Central memory CD8-positive, alpha-beta T cell (primary cell): Measurements from ENCODE around the gene IL17C.
"Not testable (repeated sequence)": the region's sequence is repeated elsewhere in the genome, so short reads cannot be mapped to it uniquely, and the experiment has no call there.

Source experiments
- ATAC-seq: fragments of 150-1000 bp; cut with Tn5 transposase; replicated peaks from 2 replicates; pipeline ENCODE4 v1.10.0; 2022; ENCODE audit warnings: mild to moderate bottlenecking, moderate FRiP score, moderate number of reproducible peaks; ENCODE audit not compliant: poor library complexity, severe bottlenecking; ENCODE audit errors: extremely low read depth
- DNase-seq, 2 donors: peaks; one replicate each; pipeline ENCODE4 v3.0.0; 2021; ENCODE audit warnings: low spot score in 2 of 2
- H3K27ac Mint-ChIP-seq: one replicate; pipeline ENCODE4 v1.8.0; 2022; ENCODE audit warnings: low read depth, mild to moderate bottlenecking, moderate library complexity, mixed read lengths
- H3K27me3 Mint-ChIP-seq: one replicate; pipeline ENCODE4 v1.8.0; 2022; ENCODE audit warnings: mixed read lengths
- H3K36me3 Mint-ChIP-seq: one replicate; pipeline ENCODE4 v1.8.0; 2022; ENCODE audit warnings: mild to moderate bottlenecking, moderate library complexity, mixed read lengths; ENCODE audit not compliant: insufficient read depth
- H3K4me1 Mint-ChIP-seq: one replicate; pipeline ENCODE4 v1.8.0; 2022; ENCODE audit warnings: mixed read lengths
- H3K4me3 Mint-ChIP-seq: one replicate; pipeline ENCODE4 v1.8.0; 2022; ENCODE audit warnings: mild to moderate bottlenecking, moderate library complexity, mixed read lengths
- H3K9me3 Mint-ChIP-seq: one replicate; pipeline ENCODE4 v1.8.0; 2022; ENCODE audit warnings: mixed read lengths

The IL17C gene

DNA sequence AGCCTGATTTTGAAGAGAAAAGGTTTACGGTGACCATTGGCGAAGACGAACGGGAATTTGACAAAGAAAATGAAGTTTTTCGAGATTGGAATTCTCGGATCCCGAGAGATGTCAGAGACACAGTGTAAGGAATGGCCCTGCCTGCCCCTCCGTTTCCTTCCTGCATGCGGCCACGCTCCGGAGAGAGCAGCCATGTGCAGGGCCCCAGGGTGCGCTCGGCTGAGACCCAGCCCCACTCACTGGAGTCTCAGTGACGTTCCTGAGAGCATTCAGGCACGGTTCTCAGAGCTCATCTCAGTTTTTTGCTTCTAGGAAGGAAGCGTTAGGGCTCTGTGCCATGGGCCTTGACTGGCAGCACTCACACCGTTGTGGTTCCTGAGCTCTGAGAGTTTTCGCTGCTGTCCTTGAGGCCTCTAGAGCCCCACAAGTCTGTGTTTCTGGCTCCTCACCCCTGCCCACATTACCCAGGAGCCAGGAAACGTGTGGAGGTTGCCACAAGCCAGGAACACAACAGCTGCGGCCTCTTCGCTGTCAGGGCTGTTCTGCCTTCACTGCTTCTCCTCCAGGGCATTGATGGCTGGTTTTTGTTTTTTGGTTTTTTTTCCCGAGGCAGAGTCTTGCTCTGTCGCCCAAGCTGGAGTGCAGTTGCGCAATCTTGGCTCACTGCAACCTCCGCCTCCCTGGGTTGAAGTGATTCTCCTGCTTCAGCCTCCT is 38.4 kb upstream of the IL17C start:
- Mint-ChIP-seq H3K36me3 (peaks cover 40% of the 10 kb centered on the region), H3K9me3 (no peaks in the 10 kb centered on the region), H3K27ac (no peak overlapping the region), H3K4me1 (peaks cover 5% of the 10 kb centered on the region), H3K27me3 (no peaks in the 10 kb centered on the region), H3K4me3 (no peak overlapping the region)
- DNase-seq = no peak
- no peak for ATAC-seq

DNA sequence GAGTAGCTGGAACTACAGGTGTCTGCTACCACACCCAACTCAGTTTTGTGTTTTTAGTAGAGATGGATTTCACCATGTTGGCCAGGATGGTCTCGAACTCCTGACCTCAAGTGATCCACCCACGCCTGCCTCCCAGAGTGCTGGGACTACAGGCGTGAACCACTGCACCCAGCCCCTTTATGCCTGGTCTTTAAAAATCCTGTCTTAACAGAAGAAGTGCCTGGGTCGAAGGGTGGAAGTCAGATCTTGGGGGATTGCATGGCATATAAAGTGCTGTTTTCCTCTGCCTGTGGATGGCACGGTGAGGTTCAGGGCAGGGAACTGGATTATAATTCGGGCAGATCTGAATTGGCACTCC is 37.9 kb upstream of the IL17C start:
- Mint-ChIP-seq H3K27me3 (no peaks in the 10 kb centered on the region), H3K27ac (no peak overlapping the region), H3K4me3 (no peak overlapping the region), H3K36me3 (peaks cover 38% of the 10 kb centered on the region), H3K4me1 (peaks cover 5% of the 10 kb centered on the region), H3K9me3 (no peaks in the 10 kb centered on the region)
- DNase-seq (no peak), ATAC-seq (no peak)

DNA sequence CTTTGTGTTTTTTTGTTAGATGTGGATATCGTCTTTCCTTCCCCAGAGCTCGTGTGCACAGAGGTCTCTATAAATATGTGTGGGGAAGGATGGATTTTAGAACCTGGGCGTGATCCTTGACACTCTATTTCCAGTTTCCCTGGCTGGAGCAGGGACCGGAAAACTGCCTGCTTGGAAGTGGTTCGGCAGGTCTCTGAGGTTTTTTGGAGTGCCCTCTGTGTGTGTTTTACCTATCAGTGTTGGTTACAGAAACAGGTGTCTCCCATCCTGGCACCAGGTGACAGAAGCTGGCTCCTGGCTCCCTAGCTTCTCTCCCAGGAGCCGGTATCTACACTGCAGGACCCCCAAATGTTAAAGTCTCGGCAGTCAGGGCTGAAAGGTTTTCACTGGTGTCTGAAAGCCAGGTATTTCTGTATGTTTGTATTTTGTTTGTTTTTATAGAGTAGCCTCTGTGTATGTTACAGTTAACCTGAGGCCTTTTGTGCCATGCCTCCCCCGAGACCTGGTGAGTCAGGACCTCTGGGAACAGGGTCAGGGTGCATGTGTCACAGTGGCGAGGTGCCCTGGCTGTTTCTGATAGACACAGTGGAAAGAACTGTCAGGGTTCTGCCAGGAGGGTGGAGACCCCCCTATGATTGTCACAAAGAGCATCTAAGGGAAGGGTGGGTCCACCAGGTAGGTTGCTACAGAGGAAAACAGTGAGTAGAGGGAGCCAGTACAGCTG is 36.9 kb upstream of the IL17C start:
- H3K4me1 Mint-ChIP-seq = peaks cover 5% of the 10 kb centered on the region
- no peaks in the 10 kb centered on the region for H3K9me3 Mint-ChIP-seq
- H3K4me3 Mint-ChIP-seq = no peak overlapping the region
- ATAC-seq = no peak
- H3K27me3 Mint-ChIP-seq = no peaks in the 10 kb centered on the region
- H3K36me3 Mint-ChIP-seq = peaks cover 33% of the 10 kb centered on the region
- H3K27ac Mint-ChIP-seq = peak overlapping the region; percentile 42
- DNase-seq = no peak

DNA sequence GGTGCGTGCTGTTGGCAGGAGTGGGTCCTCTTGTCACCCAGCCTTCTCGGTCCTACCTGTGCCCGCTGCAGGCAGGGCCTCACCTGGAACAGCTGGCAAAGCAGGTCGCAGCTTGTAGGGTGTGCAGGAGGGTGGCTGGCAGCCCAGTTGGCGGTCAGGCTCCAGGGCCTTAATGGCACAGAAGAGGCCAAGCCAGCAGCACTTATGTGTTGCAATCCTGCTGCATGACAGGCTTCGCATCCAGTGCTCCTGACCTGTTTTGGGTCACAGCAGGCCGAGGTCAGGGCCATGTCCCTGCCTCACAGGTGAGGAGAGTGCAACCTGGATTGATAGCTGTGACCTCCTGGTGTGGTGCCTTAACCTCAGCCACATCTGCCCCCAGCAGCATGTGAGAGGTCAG is 36.3 kb upstream of the IL17C start:
- DNase-seq (no peak), ATAC-seq (no peak)
- peaks cover 34% of the 10 kb centered on the region for H3K36me3 Mint-ChIP-seq
- no peak overlapping the region for H3K4me3 Mint-ChIP-seq
- peak overlapping the region; percentile 42 for H3K27ac Mint-ChIP-seq
- no peaks in the 10 kb centered on the region for H3K9me3 Mint-ChIP-seq
- no peaks in the 10 kb centered on the region for H3K27me3 Mint-ChIP-seq
- peaks cover 7% of the 10 kb centered on the region for H3K4me1 Mint-ChIP-seq

DNA sequence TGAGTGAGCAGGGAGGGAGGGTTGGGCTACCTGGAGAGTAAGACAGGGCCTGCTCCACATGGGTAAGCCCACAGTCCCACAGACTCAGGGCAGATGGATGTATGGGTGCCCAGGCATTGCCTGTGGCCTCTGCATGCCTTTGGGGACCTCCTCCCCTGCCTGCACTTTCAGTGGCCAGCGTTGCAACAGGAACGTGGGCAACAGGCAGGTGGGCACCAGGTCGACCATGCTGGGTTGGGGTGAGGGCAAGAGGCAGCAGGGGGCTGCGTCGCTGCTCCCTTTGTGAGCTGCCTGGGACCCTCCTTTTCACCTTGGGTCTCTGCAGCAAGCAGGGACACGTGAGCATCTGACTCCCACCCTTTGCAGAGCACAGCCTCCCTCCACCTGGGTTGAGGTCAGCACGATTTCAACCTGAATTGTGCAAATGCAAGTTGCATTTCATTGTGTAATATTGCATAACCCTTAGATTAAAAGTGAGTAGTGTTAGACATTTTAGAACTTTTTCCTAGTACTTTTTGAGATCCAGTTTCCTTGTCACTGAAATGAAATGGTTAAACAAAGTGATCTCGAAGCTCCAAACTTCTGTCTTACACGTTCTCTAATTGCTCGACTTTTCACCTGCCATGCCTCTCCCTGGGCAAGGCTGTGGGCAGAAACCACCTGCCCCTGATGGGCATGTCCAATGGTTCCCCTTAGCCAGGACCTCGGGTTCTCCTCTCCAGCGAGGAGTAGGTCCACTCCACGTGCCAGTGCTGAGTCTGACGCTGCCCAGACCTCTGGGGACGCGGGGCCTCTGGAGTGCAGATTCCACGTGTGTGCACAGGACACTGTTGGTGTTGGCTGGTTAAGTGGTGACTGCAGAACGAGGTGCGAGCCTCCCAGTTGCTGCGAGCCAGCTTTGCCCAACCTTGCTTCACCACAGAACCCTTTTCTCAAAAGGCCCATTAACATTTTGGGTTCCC is 32.9 kb upstream of the IL17C start:
- DNase-seq = no peak
- Mint-ChIP-seq H3K4me1 (peaks cover 17% of the 10 kb centered on the region), H3K27me3 (no peaks in the 10 kb centered on the region), H3K4me3 (no peak overlapping the region), H3K9me3 (no peaks in the 10 kb centered on the region), H3K27ac (no peak overlapping the region), H3K36me3 (peaks cover 33% of the 10 kb centered on the region)
- ATAC-seq = no peak

DNA sequence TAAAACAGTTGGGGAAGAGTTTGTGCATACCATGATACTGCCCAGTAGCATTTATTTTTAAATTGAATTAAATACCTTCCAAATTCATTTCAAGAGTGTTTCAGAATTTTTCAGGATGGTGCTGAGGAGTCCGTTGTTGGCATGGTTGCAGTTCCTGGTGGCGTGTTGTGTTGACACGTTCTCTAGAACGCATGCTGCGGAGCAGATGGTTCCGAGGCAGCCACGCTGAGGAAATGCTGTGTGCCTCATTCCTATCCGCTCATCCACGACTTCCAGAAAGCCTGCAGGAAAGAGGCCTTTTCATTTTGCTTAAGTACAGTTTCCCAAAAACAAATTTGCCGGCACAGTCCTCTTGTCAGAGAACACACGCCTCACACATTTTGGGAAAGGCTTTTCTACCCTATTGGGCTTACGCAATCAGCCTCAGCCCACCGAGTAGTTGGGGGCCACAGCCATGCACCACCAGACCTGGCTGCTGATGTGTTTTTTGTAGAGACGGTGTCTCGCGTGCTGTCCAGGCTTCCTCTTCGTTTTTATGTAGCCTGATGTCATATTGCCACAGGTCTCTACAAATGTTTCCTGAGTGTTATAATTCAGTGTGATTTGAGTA is 32.1 kb upstream of the IL17C start:
- H3K27ac Mint-ChIP-seq = no peak overlapping the region
- no peak for ATAC-seq
- no peaks in the 10 kb centered on the region for H3K9me3 Mint-ChIP-seq
- no peak overlapping the region for H3K4me3 Mint-ChIP-seq
- peaks cover 17% of the 10 kb centered on the region for H3K4me1 Mint-ChIP-seq
- H3K27me3 Mint-ChIP-seq = no peaks in the 10 kb centered on the region
- no peak for DNase-seq
- peaks cover 35% of the 10 kb centered on the region for H3K36me3 Mint-ChIP-seq

DNA sequence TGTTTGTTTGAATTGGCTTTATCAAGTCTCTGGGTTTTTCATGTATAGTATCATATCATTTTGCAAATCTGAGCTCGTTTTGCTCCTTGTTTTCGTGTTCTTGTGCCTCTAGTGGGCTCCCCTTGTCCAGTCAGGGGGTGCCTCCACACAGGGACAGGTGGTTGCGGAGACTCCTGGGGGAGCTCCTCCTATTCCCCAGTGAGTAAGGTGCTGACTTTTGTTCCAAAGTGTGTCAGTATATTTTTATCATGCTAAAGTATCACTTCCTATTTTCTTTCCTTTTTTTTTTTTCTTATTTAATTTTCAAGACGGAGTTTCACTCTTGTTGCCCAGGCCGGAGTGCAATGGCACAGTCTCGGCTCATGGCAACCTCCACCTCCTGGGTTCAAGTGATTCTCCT is 30.3 kb upstream of the IL17C start:
- DNase-seq (no peak), ATAC-seq (no peak)
- peak overlapping the region; percentile 21 for H3K27ac Mint-ChIP-seq
- peaks cover 13% of the 10 kb centered on the region for H3K4me1 Mint-ChIP-seq
- no peaks in the 10 kb centered on the region for H3K27me3 Mint-ChIP-seq
- no peak overlapping the region for H3K4me3 Mint-ChIP-seq
- peaks cover 38% of the 10 kb centered on the region for H3K36me3 Mint-ChIP-seq
- H3K9me3 Mint-ChIP-seq = no peaks in the 10 kb centered on the region

DNA sequence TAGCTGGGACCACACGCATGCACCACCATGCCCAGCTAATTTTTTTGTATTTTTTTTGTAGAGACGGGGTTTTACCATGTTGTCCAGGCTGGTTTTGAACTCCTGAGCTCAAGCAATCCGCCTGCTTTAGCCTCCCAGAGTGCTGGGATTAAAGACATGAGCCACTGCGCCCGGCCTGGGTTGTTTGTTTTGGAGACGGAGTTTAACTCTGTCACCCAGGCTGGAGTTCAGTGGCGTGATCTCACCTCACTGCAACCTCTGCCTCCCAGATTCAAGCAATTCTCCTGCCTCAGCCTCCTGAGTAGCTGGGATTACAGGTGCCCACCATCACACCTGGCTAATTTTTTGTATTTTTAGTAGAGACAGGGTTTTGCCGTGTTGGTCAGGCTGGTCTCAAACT is 28.9 kb upstream of the IL17C start:
- DNase-seq, ATAC-seq, H3K27ac Mint-ChIP-seq, H3K9me3 Mint-ChIP-seq, H3K4me3 Mint-ChIP-seq, H3K27me3 Mint-ChIP-seq: not testable (repeated sequence)
- peaks cover 20% of the 10 kb centered on the region for H3K4me1 Mint-ChIP-seq
- peaks cover 36% of the 10 kb centered on the region for H3K36me3 Mint-ChIP-seq

DNA sequence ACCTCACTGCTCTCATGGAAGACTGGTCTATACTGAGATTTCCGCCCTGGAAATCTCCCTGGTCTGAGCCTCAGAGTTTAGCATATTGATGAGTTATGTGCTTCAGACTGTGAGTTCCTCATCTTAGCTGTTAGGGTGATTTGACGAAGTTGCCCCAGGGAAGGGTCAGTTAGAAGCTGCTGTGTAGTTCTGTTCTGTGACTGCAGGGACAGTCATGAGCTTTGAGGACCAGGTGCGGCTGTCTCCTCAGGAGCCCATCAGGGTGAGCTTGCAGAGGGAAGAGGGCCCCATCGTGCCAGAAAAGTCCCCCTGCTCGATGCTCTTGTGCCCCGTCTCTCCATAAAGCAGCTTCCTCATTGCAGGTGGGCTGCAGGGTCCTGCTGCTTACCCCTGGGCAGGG is 28.3 kb upstream of the IL17C start:
- Mint-ChIP-seq H3K36me3 (peaks cover 33% of the 10 kb centered on the region), H3K4me3 (no peak overlapping the region), H3K27me3 (no peaks in the 10 kb centered on the region), H3K4me1 (peaks cover 20% of the 10 kb centered on the region), H3K9me3 (no peaks in the 10 kb centered on the region), H3K27ac (no peak overlapping the region)
- ATAC-seq (no peak), DNase-seq (no peak)

DNA sequence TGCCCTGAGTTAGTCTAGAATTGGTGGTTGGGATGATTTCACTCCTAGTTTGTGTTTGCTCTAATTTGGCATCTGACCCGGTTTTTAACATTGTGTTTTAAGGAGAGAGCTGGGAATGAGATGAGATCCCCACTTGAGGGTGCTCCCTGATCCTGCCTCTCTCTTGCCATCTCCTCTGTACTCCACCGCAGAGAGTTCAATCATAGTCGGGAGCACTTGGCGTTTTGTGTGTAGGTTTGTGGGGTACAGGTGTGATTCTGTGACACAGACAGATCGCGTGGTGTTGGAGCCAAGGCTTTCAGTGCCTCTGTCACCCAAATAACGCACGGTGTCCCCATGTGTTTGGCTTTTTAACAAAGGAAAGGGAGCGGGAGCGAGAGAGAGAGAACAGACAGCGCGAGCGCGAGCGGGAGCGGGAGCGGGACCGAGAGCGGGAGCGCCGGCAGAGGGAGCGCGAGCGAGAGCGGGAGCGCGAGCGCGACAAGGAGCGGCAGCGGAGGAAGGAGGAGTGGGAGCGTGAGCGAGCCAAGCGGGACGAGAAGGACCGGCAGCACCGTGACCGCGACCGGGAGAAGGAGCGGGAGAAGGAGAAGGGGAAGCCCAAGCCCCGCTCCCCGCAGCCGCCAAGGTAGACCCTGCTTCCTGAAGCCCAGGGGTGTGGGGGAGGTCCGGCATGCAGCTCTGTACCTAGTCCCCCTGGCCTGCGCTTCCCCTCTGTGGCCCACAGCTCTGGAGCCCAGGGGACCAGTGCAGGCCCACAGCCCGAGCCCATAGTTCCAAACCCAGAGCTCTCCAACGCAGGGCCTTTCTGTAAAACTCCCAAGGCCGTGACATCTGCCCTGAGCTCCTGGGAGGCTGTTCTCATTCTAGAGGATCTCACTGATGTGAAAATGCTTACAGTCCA is 27.2 kb upstream of the IL17C start:
- Mint-ChIP-seq H3K27me3 (no peaks in the 10 kb centered on the region), H3K4me1 (peaks cover 20% of the 10 kb centered on the region), H3K4me3 (no peak overlapping the region), H3K27ac (no peak overlapping the region), H3K36me3 (peaks cover 32% of the 10 kb centered on the region), H3K9me3 (no peaks in the 10 kb centered on the region)
- ATAC-seq (no peak), DNase-seq (no peak)

DNA sequence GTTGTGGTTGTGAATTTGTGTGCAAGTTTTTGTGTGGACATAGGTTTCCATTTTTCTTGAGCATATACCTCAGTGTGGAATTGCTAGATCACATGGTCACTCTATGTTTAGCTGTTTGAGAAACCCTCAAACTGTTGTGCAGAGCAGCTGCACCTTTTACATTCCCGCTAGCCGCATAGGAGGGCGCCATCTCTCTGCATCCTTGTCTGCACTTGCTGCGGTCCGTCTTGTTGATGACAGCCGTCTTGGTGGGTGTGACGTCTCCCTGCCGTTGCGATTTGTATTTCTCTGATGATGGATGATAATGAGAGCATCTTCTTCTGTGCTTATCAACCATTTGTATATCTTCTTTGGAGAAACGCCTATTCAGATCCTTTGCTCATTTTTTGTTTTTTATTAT is 25.1 kb upstream of the IL17C start:
- Mint-ChIP-seq H3K9me3 (no peaks in the 10 kb centered on the region), H3K27me3 (no peaks in the 10 kb centered on the region), H3K36me3 (peaks cover 35% of the 10 kb centered on the region), H3K27ac (no peak overlapping the region), H3K4me3 (no peak overlapping the region), H3K4me1 (peaks cover 23% of the 10 kb centered on the region)
- DNase-seq = no peak
- no peak for ATAC-seq
